ENCODE measurements around the gene C15orf61.

DNA sequence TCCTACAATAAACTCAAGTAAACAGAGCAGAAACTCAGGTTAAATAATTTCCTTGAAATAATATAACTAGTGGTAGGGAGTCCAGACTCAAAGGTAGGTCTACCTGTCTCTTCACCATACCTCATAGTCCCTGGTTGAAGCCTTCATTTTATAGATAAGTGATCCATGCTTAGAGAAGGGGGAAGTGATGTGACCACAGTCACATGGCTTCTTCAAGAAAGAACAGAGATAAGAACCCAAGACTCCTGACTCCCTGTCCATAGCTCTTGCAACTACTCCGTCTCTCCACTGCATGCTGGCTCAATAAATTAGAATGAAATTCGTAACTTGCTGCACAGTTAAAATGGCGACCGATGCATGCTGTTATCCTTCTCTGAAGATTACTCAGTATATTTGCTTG, 11.0 kb upstream of the C15orf61 start:
- TF ChIP-seq, protein P1, sequence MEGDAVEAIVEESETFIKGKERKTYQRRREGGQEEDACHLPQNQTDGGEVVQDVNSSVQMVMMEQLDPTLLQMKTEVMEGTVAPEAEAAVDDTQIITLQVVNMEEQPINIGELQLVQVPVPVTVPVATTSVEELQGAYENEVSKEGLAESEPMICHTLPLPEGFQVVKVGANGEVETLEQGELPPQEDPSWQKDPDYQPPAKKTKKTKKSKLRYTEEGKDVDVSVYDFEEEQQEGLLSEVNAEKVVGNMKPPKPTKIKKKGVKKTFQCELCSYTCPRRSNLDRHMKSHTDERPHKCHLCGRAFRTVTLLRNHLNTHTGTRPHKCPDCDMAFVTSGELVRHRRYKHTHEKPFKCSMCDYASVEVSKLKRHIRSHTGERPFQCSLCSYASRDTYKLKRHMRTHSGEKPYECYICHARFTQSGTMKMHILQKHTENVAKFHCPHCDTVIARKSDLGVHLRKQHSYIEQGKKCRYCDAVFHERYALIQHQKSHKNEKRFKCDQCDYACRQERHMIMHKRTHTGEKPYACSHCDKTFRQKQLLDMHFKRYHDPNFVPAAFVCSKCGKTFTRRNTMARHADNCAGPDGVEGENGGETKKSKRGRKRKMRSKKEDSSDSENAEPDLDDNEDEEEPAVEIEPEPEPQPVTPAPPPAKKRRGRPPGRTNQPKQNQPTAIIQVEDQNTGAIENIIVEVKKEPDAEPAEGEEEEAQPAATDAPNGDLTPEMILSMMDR (IDR thresholded peaks at IDR 0.05) = no peak
- no peak for TF ChIP-seq POLR2A (IDR thresholded peaks at IDR 0.05)
